ENCODE measurements around the gene TEK. TPM values are rescaled to one million over a fixed set of nuclear protein-coding genes. Genes with fewer than 3 reads are reported as not detected.

Gene TEK
- total RNA-seq, 1 experiment from 2014 or later, result 0.07 TPM

GRCh38 chr9:27150746-27151406 lies 41.9 kb downstream of the TEK start:
- H3K4me2 ChIP-seq (ENCODE audit: low read length), result no peak overlapping the region
- CTCF ChIA-PET, result no interaction called here

GRCh38 chr9:27151693-27152404 lies 42.8 kb downstream of the TEK start:
- Histone ChIP-seq H3K9me3 (ENCODE audit: low read length) (no peaks in the 10 kb centered on the region), H3K9ac (ENCODE audit: low read length) (no peak overlapping the region), H3K36me3 (ENCODE audit: low read depth, low read length) (no peaks in the 10 kb centered on the region), H3K4me1 (ENCODE audit: insufficient read depth, low read length) (peaks cover 6% of the 10 kb centered on the region; the same call in 1 of the 2 replicates), H3K27ac (ENCODE audit: low read length) (no peak overlapping the region), H3K79me2 (ENCODE audit: low read length) (no peaks in the 10 kb centered on the region), H3F3A (ENCODE audit: low read length, unreplicated experiment) (no peaks in the 10 kb centered on the region), H4K20me1 (ENCODE audit: low read length) (no peaks in the 10 kb centered on the region), H2AFZ (ENCODE audit: low read length) (no peak overlapping the region), H3K9me2 (replicated peaks; ENCODE audit: low read length) (no peaks in the 10 kb centered on the region), H3K4me2 (ENCODE audit: low read length) (no peak overlapping the region), H3K27me3 (ENCODE audit: low read length) (no peaks in the 10 kb centered on the region), H3K4me3 (ENCODE audit: low read length) (no peak overlapping the region)
- DNase-seq (peak; percentile 49), ATAC-seq (no peak)
- no peak for TF ChIP-seq EZH2 (IDR thresholded peaks at IDR 0.05; ENCODE audit: low read length, unreplicated experiment)
- TF ChIP-seq EZH2phosphoT487 (IDR thresholded peaks at IDR 0.05; ENCODE audit: borderline replicate concordance, low read length), result no peak
- no peak for TF ChIP-seq CTCF (conservative IDR thresholded peaks at IDR 0.05; ENCODE audit: low read depth, low read length)
- no TSS peak for BruUV-seq (replicated peaks)
- intact Hi-C loops (cut with micrococcal nuclease), result no loop called here
- POLR2A ChIA-PET (ENCODE audit: unreplicated experiment), result no interaction called here
- CTCF ChIA-PET, result no interaction called here

More at GRCh38 chr9:27150746-27151406, 41.9 kb downstream of the TEK start:
- DNase-seq, result no peak
- Histone ChIP-seq H3K36me3 (ENCODE audit: low read depth, low read length) (no peaks in the 10 kb centered on the region), H3K27ac (ENCODE audit: low read length) (no peak overlapping the region), H2AFZ (ENCODE audit: low read length) (no peak overlapping the region), H3K79me2 (ENCODE audit: low read length) (no peaks in the 10 kb centered on the region), H3K4me3 (ENCODE audit: low read length) (no peak overlapping the region), H3K9ac (ENCODE audit: low read length) (no peak overlapping the region), H3K27me3 (ENCODE audit: low read length) (no peaks in the 10 kb centered on the region), H3K9me2 (replicated peaks; ENCODE audit: low read length) (no peaks in the 10 kb centered on the region), H3K9me3 (ENCODE audit: low read length) (no peaks in the 10 kb centered on the region), H4K20me1 (ENCODE audit: low read length) (no peaks in the 10 kb centered on the region), H3F3A (ENCODE audit: low read length, unreplicated experiment) (no peaks in the 10 kb centered on the region), H3K4me1 (ENCODE audit: insufficient read depth, low read length) (peaks cover 6% of the 10 kb centered on the region; the same call in 1 of the 2 replicates)
- BruUV-seq (replicated peaks), result no TSS peak
- POLR2A ChIA-PET (ENCODE audit: unreplicated experiment), result no interaction called here
- ATAC-seq, result no peak
- no peak for TF ChIP-seq EZH2 (IDR thresholded peaks at IDR 0.05; ENCODE audit: low read length, unreplicated experiment)
- no peak for TF ChIP-seq EZH2phosphoT487 (IDR thresholded peaks at IDR 0.05; ENCODE audit: borderline replicate concordance, low read length)
- no peak for TF ChIP-seq CTCF (conservative IDR thresholded peaks at IDR 0.05; ENCODE audit: low read depth, low read length)
- intact Hi-C loops (cut with micrococcal nuclease), result no loop called here

- Histone ChIP-seq H3K27ac (ENCODE audit: low read length) (no peak overlapping the region), H3K36me3 (ENCODE audit: low read depth, low read length) (no peaks in the 10 kb centered on the region), H3K9ac (ENCODE audit: low read length) (no peak overlapping the region), H3K9me2 (replicated peaks; ENCODE audit: low read length) (no peaks in the 10 kb centered on the region), H3K27me3 (ENCODE audit: low read length) (no peaks in the 10 kb centered on the region), H3K9me3 (ENCODE audit: low read length) (no peaks in the 10 kb centered on the region), H2AFZ (ENCODE audit: low read length) (no peak overlapping the region), H4K20me1 (ENCODE audit: low read length) (no peaks in the 10 kb centered on the region), H3K79me2 (ENCODE audit: low read length) (no peaks in the 10 kb centered on the region), H3K4me3 (ENCODE audit: low read length) (no peak overlapping the region), H3K4me1 (ENCODE audit: insufficient read depth, low read length) (peaks cover 6% of the 10 kb centered on the region; the same call in 1 of the 2 replicates), H3F3A (ENCODE audit: low read length, unreplicated experiment) (no peaks in the 10 kb centered on the region), H3K4me2 (ENCODE audit: low read length) (no peak overlapping the region)
- no TSS peak for BruUV-seq (replicated peaks)
- CTCF ChIA-PET, result no interaction called here
- no peak for TF ChIP-seq CTCF (conservative IDR thresholded peaks at IDR 0.05; ENCODE audit: low read depth, low read length)
- no peak for TF ChIP-seq EZH2 (IDR thresholded peaks at IDR 0.05; ENCODE audit: low read length, unreplicated experiment)
- TF ChIP-seq EZH2phosphoT487 (IDR thresholded peaks at IDR 0.05; ENCODE audit: borderline replicate concordance, low read length), result no peak
- intact Hi-C loops (cut with micrococcal nuclease), result no loop called here
- POLR2A ChIA-PET (ENCODE audit: unreplicated experiment), result interaction anchor here (0.6 kb wide), 1 partner anchor 37 kb away, joined by 10 read pairs; no protein-coding TSS in a partner anchor
- DNase-seq, result no peak
- ATAC-seq, result no peak
Observed at GRCh38 chr9:27152405-27152718, 43.3 kb downstream of the TEK start.

All from PC-3 (cell line).